ELR (cell line): ENCODE measurements around the gene PIWIL4.
"Not testable (repeated sequence)": the region's sequence is repeated elsewhere in the genome, so short reads cannot be mapped to it uniquely, and the experiment has no call there.

Source experiments
- DNase-seq: peaks from one replicate; pipeline ENCODE4 v3.0.0-alpha.2; 2015; ENCODE audit warnings: low read depth

Gene PIWIL4

GRCh38 chr11:94638301-94638901 is 71.2 kb downstream of the PIWIL4 start:
- no peak for DNase-seq

- peak; percentile 45 for DNase-seq
Observed at GRCh38 chr11:94638902-94639373, 71.8 kb downstream of the PIWIL4 start.

- no peak for DNase-seq
Observed at GRCh38 chr11:94639901-94640721, 72.9 kb downstream of the PIWIL4 start.

- no peak for DNase-seq
Observed at GRCh38 chr11:94641167-94641761, 74.1 kb downstream of the PIWIL4 start.

GRCh38 chr11:94643186-94643585 is 76.0 kb downstream of the PIWIL4 start:
- DNase-seq = not testable (repeated sequence)

- DNase-seq = no peak
Observed at GRCh38 chr11:94647926-94648325, 80.8 kb downstream of the PIWIL4 start.

- DNase-seq = no peak
Observed at GRCh38 chr11:94648789-94649188, 81.6 kb downstream of the PIWIL4 start.

GRCh38 chr11:94649254-94649653 is 82.1 kb downstream of the PIWIL4 start:
- DNase-seq = no peak

- no peak for DNase-seq
Observed at GRCh38 chr11:94649964-94650623, 82.9 kb downstream of the PIWIL4 start.

GRCh38 chr11:94650756-94651155 is 83.6 kb downstream of the PIWIL4 start:
- peak; percentile 47 for DNase-seq

- DNase-seq = no peak
Observed at GRCh38 chr11:94652735-94653284, 85.6 kb downstream of the PIWIL4 start.

GRCh38 chr11:94653561-94653960 is 86.4 kb downstream of the PIWIL4 start:
- no peak for DNase-seq

GRCh38 chr11:94654201-94654600 is 87.0 kb downstream of the PIWIL4 start:
- DNase-seq = no peak

- no peak for DNase-seq
Observed at GRCh38 chr11:94655291-94655690, 88.1 kb downstream of the PIWIL4 start.

GRCh38 chr11:94655956-94656355 is 88.8 kb downstream of the PIWIL4 start:
- DNase-seq = no peak

GRCh38 chr11:94656968-94657367 is 89.8 kb downstream of the PIWIL4 start:
- no peak for DNase-seq

GRCh38 chr11:94657629-94658028 is 90.5 kb downstream of the PIWIL4 start:
- DNase-seq = no peak

- DNase-seq = no peak
Observed at GRCh38 chr11:94658386-94658785, 91.2 kb downstream of the PIWIL4 start.

- DNase-seq = no peak
Observed at GRCh38 chr11:94658888-94659287, 91.7 kb downstream of the PIWIL4 start.

- DNase-seq = no peak
Observed at GRCh38 chr11:94661444-94661843, 94.3 kb downstream of the PIWIL4 start.

GRCh38 chr11:94662065-94662779 is 95.1 kb downstream of the PIWIL4 start:
- DNase-seq = no peak
